NCI-H82 treated with DMSO at 0.1 percent for 48 hours (cell line): ENCODE measurements around the gene HDAC9.
"Not testable (repeated sequence)": the region's sequence is repeated elsewhere in the genome, so short reads cannot be mapped to it uniquely, and the experiment has no call there.

Source experiments
- DNase-seq: peaks from one replicate; lab custom pipeline; 2025; ENCODE audit not compliant: unreplicated experiment; lab: John Stamatoyannopoulos, UW

Gene HDAC9

GRCh38 chr7:18936265-18936664 is 440.7 kb downstream of the HDAC9 start:
- no peak for DNase-seq

DNA sequence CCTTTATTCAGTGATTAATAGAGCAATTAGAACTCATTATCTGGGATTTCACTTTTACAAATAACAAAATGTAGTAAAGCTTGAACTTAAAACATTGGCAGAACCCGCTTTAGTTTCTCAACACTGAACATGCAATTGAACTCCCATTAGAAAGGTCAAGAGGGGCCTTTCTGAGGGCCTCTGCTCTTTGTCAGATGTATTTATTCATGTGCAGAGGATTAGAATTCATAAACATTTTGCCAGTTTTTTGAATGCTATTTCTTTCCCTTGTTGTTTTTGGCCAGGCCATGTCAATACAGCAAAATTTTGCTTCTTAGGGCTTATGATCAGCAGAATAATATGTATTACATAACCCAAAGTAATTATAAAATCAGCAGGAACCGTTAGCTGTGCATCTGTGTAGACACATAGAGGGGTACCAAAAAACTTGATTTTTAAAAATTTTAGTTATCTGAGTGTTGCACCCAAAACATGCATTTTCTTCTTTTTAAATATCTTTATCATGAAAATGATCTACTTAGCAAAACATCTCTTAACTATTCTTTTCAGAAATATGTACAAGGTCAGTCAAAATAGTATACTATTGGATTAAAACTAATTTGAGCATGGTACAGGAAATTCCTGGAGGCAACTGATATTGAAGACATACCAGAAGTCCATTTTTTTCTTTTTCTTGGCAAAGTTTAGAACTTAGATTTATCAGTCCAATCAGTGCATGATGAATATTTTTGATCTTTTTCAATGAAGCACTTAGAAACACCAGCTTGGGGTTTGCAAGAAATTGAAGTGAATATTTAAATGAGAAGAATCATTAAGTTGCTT is 444.4 kb downstream of the HDAC9 start:
- no peak for DNase-seq

DNA sequence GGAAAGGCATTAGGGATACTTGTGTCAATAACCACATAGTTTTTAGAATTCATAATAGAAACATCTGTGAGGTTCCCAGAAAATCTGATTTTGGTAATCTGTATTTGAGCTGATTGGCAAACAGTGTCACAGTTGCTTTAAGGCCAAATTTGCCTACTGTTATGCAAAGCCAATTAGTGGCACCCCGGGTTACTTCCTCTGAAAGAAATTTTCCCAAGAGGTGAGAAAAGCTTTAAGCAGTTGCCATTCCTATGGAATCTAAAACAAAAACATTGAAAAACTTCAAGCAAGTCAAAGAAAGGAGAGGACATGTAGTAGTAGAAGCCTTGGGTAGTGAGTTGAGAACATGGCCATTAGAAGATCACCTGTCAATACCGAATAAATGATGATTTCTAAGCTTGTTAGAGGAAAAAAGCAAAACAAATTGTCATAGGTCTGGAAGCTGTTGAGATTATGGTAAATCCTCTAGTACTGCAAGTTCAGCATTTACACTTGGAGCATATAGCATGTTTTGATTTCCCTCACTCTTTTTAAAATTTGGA is 445.1 kb downstream of the HDAC9 start:
- peak; percentile 72 for DNase-seq

GRCh38 chr7:18941207-18941606 is 445.7 kb downstream of the HDAC9 start:
- no peak for DNase-seq

DNA sequence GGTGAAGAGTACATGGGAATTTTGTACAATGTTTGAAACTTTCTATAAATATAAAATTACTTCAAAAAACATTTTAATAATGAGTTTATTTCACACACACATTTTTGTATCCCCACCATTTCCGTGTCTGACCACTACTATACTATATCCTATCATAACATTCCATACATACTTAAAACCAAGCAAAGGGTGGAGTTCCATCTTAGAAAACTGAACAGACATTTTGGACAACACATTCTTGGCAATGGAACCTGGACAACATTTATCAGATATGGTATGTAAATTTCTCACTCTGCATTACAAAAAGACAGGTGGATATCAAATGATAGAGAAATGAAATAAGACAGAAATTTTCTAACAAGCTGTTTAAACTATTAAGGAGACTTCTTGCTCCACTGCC is 453.0 kb downstream of the HDAC9 start:
- no peak for DNase-seq

DNA sequence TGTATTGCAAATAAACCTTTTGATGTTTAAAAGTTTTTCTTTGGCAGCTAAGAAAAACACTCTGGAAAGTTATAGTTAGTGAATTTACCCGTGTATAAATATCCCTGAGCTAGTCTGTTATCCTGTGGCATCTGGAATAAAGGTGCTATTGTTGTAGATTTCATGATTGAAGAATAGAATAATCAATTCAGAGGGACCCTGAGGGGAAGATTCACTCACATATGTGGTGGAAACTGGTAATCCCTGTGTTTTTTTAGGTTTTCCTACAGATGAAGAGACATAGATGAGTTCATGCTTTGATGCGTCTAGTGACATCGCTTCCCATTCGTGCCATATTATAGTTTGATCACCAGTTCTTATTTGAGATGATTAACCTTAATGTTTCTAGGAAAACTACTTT is 457.3 kb downstream of the HDAC9 start:
- no peak for DNase-seq

GRCh38 chr7:18958627-18959026 is 463.1 kb downstream of the HDAC9 start:
- DNase-seq = no peak

DNA sequence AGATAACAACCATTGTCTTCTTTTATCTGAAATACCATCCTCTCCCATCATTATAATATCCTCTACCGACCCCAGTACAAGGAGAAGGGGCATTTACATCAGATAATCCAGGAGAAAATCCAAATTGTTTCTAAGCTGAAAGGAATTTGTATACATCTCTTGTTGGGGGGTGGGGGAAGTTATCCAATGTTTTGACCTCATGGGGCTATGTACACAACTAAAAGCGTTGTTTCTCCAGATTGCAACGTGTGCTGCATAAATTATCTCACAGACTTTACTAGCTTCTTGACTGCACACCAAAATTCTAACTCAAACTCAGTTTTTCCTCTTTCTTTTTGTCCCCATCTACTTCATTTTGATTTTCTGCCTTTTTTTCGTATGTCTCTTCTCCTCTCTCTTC is 465.2 kb downstream of the HDAC9 start:
- DNase-seq = no peak

DNA sequence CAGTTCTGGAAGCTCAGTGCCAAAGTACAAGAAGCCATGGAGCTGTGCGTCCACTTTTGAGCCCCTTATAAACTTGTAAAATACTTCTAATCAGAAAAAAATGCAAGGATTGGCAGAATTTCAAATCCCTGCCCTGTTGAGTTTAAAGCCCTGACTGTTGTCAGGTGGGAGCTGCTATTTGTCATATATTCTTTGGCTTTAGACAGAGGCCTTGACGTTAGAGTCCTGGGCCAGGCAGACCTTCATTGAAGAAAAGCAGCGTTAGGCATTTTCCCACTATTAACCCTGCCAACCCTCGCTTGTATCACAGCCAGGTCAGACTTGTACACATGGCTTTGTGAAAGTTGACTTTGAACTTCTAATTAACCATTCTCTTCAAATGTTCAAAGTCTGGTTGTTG is 466.5 kb downstream of the HDAC9 start:
- no peak for DNase-seq

DNA sequence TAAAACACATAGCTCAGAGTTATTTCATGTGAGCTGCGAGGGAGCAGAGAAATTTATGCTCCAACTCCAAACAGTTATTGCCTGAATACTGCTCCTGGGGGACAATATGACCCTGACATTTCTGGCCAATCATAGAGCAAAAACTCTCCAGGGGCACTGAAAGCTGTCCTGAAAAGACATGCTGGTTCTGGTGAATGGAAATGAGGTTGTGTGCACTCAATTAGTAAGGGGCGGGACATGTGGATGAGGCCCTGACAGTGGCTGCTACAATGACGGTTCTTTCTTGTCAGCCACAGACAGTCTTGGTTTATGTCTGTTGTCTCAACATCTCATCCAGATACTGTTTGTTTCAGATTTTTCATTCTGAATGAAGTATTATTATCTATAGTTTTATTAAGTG is 470.1 kb downstream of the HDAC9 start:
- no peak for DNase-seq

DNA sequence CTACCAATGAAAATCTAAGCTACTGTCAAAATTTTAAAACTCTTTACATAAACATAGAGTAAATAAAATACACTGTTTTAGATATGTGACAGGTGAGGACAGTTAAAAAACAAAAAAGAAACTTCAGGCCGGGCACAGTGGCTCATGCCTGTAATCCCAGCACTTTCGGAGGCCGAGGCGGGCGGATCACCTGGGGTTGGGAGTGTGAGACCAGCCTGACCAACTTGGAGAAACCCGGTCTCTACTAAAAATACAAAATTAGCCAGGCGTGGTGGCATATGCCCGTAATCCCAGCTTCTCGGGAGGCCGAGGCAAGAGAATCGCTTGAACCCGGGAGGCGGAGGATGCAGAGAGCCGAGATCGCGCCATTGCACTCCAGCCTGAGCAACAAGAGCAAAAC is 472.2 kb downstream of the HDAC9 start:
- DNase-seq = not testable (repeated sequence)

GRCh38 chr7:18971839-18972238 is 476.3 kb downstream of the HDAC9 start:
- no peak for DNase-seq

DNA sequence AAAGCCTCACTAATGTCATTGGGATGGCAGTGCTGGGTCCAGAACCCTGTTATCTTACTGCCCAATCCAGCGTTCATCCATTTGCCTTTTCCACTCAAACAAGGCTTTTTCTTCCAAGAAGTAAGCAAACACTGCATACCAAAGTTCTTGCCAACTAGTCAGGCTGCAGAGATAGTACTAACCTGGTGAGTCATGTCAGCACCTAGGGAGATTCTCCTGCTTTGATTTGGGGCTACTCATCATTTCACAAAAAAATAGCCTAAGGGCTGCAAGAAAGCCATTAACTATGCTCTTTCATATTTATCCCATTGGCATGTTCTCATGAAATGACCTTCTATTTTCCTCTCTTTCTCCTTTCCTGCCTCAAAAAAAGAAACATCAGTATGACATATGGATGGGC is 479.3 kb downstream of the HDAC9 start:
- DNase-seq = no peak

DNA sequence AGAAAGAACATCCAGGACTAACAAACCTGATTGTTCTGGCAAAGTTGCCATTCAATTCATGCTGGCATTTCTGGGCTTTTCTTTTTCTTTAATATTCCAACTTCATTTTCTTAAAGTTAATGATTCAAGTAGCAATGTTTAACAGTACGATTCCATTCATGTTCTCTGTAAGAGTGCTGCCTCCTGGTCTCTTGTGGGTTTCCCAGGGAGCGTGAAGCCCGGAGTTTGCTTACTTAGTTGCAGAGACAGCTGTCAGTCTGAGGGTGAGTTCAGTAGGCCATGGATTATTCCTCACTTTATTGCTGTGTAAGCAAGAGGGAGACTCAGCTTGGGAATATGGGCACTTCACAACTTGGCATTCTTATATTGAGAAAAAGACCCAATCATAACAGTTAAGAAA is 479.7 kb downstream of the HDAC9 start:
- DNase-seq = peak; percentile 6

DNA sequence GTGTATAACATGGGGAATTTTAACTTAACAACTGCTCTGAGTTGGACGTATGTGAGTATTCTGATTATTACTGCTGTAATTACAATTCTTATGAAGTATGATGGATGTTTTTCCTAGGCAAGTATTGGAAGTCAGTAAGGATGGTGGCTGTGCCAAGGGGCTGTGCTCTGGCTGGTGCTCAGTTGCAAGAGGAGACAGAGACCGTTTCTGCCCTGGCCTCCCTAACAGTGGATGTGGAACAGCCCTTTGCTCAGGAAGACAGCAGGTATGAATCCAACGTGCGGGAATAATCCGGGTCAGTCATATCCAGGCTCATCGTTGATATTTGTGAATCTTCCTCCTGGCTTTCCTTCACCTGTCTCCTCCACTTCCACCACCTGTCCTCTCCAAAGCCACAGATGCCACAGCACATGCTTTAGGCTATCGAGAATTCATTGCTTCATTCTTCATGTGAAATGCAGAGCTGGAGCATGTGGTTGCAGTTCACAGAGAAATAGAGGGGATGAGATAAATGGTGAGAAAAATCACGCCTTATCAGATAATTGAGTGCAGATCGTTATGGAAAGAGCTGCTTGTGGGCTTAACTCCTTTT is 480.2 kb downstream of the HDAC9 start:
- no peak for DNase-seq

- no peak for DNase-seq
Measured at GRCh38 chr7:18976715-18977471, 481.3 kb downstream of the HDAC9 start.

DNA sequence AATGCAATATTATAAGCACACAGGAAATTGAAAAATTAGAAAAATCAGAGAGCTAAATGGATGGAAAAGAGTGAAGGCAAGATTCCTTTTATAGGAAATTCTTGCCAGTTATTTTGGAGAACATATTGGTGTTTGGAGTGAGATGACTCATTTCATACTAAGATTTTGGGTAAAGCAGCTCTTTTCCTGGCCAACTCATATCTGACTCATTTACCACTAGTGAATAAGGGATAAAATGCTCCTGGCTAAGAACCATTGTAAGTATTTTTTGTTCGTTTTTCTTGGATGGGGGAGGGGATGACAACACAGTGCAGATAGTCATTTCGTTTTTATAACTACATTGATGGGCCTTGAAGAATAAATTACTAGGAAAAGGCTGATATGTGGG is 482.6 kb downstream of the HDAC9 start:
- no peak for DNase-seq

- not testable (repeated sequence) for DNase-seq
Measured at GRCh38 chr7:18990700-18991099, 495.2 kb downstream of the HDAC9 start.

- no peak for DNase-seq
Measured at GRCh38 chr7:18993933-18994668, 498.6 kb downstream of the HDAC9 start.

DNA sequence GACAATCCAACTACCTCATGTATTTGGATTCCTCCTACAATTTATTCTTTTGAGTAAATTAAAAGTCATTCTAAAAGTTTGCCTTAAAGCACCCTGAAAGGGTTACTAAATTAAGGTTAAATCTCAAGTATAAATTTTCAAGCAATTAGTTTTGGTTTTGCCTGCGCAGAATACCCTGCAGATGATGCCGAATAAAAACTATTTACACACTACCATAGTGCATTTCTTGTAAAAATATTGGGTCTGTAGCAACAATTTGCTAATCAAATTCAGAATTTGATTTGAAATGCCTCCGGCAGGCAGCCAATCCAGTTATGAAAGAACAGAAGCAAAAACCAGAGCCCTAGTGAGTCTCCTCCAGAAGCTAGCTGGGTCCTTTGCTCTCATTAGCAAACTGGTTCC is 499.7 kb downstream of the HDAC9 start:
- DNase-seq = no peak

GRCh38 chr7:18995811-18996426 is 500.4 kb downstream of the HDAC9 start:
- DNase-seq = no peak
